ENCODE measurements around the gene CYB561A3.

DNA sequence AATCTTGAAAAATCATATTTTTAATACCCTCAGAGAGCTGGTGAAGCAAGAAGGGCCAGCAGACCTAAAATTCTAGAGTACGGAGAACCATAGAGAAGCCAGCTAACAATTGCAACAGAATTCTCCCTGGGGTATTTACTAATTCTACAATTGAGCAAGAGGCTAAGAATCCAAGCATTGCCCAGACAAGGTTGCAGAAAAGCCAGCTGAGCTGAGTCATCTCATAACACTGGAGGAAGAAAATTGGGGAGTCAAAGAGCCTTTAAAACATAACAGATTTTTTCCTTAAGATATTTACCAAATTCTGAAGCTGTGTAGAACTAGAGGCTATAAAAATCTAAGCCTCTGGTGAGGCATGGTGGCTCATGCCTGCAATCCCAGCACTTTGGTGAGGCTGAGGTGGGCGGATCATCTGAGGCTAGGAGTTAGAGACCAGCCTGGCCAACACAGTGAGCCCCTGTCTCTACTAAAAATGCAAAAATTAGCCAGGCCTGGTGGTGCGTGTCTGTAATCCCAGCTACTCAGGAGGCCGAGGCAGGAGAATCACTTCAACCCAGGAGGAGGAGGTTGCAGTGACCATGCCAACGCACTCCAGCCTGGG lies 17.1 kb upstream of the CYB561A3 start:
- TF ChIP-seq CTCF (IDR thresholded peaks at IDR 0.05; ENCODE audit: insufficient read depth, low read depth, low read length) (no peak), EZH2 (IDR thresholded peaks at IDR 0.05; ENCODE audit: insufficient read depth, low read length) (no peak)

All from astrocyte (in vitro differentiated cells and primary cell).